ENCODE measurements around the gene IGSF21.

IGSF21 gene

DNA sequence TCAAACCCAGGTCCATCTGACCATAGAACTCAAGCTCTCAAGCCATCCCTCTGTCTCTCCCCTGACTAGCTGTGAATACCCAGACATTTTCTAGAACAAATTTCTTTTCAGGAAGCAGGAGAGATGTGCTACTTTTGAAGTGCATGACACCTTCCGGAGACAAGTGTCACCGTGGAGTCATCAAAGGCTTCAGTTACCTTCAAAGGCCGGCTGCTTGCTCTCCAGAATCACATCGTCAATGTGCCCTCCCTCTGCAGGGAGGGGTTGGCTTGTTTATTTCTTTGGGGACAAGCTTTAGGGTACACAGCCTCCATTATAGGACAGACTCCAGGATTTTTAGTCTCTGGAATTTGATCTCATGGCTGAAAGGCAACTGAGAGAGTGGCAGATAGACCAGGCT is 37.7 kb upstream of the IGSF21 start:
- TF ChIP-seq, protein P1, sequence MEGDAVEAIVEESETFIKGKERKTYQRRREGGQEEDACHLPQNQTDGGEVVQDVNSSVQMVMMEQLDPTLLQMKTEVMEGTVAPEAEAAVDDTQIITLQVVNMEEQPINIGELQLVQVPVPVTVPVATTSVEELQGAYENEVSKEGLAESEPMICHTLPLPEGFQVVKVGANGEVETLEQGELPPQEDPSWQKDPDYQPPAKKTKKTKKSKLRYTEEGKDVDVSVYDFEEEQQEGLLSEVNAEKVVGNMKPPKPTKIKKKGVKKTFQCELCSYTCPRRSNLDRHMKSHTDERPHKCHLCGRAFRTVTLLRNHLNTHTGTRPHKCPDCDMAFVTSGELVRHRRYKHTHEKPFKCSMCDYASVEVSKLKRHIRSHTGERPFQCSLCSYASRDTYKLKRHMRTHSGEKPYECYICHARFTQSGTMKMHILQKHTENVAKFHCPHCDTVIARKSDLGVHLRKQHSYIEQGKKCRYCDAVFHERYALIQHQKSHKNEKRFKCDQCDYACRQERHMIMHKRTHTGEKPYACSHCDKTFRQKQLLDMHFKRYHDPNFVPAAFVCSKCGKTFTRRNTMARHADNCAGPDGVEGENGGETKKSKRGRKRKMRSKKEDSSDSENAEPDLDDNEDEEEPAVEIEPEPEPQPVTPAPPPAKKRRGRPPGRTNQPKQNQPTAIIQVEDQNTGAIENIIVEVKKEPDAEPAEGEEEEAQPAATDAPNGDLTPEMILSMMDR (conservative IDR thresholded peaks at IDR 0.05): no peak
- TF ChIP-seq ZFX (IDR thresholded peaks at IDR 0.05): no peak
- no peak overlapping the region for H3K27ac ChIP-seq

DNA sequence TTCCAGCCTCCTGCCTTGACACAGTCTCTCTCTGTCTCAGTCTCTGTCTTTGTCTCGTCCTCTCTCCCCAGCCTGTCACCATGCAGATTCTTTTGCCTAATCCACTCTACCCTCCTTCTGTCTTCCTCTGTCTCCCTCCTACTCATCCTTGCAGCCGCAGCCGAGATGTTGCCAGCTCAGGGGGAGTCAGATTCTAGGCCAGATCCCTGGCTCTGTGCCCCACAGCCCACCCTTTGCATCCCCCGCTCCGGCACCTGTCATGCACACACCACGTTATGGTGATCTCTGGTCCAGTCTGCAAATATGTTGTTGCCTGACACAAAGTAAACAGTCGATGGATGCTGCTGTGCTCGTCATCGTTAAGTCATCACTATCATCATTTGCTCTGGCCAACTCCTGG is 35.5 kb upstream of the IGSF21 start:
- no peak overlapping the region for H3K27ac ChIP-seq
- TF ChIP-seq, protein P1 (conservative IDR thresholded peaks at IDR 0.05): no peak
- no peak for TF ChIP-seq ZFX (IDR thresholded peaks at IDR 0.05)

DNA sequence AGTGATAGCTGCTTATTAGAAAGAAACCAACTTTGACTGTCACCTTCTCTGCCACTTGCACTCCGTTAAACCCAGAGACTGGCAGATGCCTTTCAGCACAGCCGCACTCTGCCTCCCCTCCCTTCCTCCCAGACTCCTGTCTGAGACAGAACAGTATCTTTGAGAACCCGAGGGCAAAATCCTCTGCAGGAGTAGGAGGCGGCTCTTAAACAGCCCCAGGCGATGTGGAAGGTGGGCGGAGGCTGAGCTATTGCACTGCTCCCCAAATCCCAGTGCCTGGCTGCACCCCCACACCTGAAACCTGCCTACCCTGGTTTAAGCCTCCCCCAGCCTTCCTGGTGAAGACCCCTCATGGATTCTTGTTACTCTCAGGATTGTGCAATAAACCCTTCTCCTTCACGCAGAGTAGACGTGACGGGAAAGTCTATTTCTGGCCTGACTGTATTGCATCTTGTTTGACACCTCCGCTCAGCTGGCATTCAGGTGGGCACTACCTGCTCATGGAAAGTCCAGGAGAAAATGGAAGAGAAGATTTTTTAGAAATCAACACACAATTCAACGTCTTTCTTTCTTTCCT is 34.4 kb upstream of the IGSF21 start:
- no peak for TF ChIP-seq ZFX (IDR thresholded peaks at IDR 0.05)
- no peak overlapping the region for H3K27ac ChIP-seq

DNA sequence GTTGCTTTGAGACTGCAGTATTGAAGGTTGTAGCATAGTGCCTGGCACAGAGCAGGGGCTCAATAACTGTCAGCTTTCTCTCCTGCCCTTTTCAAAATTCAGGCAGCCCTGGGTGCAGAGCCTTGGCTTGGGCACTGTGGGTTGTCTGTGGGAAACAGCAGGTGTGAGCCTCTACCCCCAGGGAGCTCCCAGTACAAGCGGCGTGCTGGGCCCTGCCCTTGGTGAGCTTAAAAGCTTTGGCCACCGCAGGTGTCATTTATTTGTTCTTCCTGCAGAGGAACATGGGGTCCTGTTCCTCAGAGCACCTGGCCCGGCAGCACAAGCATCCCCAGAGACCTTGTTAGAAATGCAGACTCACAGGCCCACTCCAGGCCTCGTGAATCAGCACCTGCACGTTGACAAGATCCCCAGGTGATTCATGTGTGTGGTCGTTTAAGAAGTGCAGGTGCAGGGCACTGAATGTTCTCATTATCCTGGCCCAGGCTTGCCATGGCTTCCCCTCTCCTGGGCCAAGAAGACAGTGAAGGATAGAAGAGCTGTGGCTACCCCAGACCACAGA is 29.9 kb upstream of the IGSF21 start:
- H3K27ac ChIP-seq: no peak overlapping the region

DNA sequence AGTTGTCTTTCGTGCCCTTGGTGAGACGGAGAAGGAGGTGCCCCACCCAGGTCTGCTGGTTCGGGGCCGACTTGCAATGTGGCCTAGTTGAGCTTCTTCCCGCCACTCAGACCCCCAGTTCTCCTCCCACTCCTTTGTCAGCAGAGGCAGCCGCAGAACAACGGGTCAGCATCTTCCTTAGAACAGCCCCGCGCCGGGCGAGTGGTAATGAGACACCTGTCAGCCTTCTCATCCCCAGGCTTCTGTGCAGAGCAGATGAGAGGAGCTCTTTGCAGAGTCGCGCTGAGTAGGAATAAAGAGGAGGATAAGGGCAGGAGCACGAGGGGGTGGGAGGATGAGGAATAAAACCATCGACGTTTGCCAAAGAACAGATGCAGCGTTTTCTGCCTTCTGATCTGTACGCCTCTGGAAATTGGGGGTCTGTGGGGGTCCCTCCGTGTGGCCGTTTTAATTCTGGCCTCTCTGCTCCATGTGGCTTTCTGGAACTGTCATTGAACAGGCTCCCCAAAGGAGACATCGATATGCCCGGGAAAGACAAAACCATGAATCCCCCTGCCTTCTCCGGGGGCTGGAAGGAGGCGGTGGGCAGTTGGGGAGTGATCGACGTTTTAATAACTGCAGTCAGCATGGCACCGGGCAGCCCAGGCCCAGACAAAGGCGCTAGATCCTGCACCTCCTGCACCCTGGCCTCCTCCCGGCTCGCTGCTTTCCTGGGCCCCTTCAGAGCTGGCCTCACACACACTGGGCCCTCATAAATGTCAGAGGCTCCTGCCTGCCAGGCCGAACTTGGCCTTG is 27.5 kb upstream of the IGSF21 start:
- TF ChIP-seq, protein P1 (conservative IDR thresholded peaks at IDR 0.05): no peak
- TF ChIP-seq ZFX (IDR thresholded peaks at IDR 0.05): no peak
- no peak overlapping the region for H3K27ac ChIP-seq

More for the DNA sequence above, 29.9 kb upstream of the IGSF21 start:
- TF ChIP-seq, protein P1 (conservative IDR thresholded peaks at IDR 0.05): no peak
- TF ChIP-seq ZFX (IDR thresholded peaks at IDR 0.05): no peak

DNA sequence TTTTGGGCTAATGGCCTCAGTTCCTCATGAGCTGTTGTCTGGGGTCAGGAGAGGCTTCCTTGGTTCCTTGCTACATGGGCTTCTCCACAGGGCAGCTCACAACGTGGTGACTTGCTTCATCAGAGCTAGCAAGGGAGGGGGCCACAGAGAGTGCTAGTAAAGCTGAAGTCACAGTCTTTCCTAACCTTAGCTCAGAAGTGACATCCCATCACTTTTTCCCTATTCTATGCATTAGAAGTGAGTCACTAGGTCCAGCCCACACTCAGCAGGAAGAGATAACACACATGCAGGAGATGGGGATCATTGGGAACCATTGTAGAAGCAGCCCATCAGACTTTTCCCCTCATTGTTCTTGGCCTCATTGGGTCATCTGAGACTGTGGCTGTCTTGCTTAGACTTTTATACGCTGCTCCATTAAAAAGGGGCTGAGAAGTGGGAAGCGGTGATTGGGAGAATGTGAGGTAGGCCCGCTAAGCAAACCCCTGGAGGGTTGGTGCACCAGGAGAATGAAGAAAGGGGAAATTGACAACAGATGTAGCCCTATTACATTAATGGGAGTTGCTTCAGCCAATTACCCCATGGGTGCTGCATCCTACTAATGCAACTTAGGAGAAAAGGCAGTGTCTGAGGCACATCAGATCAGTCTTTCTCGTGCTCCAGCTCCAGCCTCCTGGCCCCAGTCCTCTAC is 22.1 kb upstream of the IGSF21 start:
- no peak for TF ChIP-seq ZFX (IDR thresholded peaks at IDR 0.05)
- TF ChIP-seq, protein P1 (conservative IDR thresholded peaks at IDR 0.05): no peak
- no peak overlapping the region for H3K27ac ChIP-seq

DNA sequence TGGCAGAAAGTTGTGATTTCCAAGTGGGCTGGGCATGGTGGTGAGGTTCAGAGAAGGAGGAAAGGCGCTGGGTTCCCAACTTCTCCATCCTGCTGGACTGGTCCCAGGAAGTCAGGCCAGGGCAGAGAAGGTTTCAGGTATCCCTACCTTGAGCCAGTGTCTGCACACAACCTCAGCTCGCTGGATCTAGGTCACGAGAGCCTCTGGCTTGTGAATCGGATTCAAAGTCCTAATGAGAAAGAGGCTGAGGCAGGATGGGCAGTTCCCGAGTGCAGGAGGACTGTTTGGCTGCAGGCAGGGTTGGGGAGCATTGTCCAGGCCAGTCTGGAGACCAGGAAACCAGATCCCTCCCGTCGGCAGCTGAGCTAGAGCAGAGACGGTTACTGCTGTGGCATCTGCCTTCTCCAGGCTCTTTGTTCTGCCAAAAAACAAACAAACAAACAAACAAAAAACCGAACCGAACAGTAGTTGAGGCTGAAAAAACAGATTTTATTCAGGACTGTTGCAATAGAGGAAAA is 19.5 kb upstream of the IGSF21 start:
- H3K27ac ChIP-seq: no peak overlapping the region
- no peak for TF ChIP-seq ZFX (IDR thresholded peaks at IDR 0.05)
- TF ChIP-seq, protein P1 (conservative IDR thresholded peaks at IDR 0.05): no peak
